Liver (tissue), 9 donors: Measurements from ENCODE around the gene SIX3. TPM values are rescaled to one million over a fixed set of nuclear protein-coding genes. Genes with fewer than 3 reads are reported as not detected.

ENCODE experiments used
- DNase-seq: peaks from one replicate; pipeline ENCODE4 v3.0.0-alpha.2; 2017; ENCODE audit warnings: low spot score
- H3K27ac ChIP-seq, 2 donors: one replicate each; pipeline ENCODE4 v1.7.0; 2013; ENCODE audit warnings: inconsistent platforms in 2 of 2, low read length in 2 of 2, control low read depth in 1 of 2, low read depth in 1 of 2, mild to moderate bottlenecking in 1 of 2
- H3K27me3 ChIP-seq, 4 donors: one replicate each; pipeline versions ENCODE4 v1.6.1 to v1.7.0; 2013; ENCODE audit warnings: low read length in 3 of 4, inconsistent platforms in 1 of 4, mild to moderate bottlenecking in 1 of 4, moderate library complexity in 1 of 4; ENCODE audit not compliant: control insufficient read depth in 4 of 4, insufficient read depth in 4 of 4
- H3K36me3 ChIP-seq, 4 donors: one replicate each; pipeline versions ENCODE4 v1.6.1 to v1.7.0; 2013; ENCODE audit warnings: low read length in 3 of 4, mild to moderate bottlenecking in 3 of 4, low read depth in 1 of 4, moderate library complexity in 1 of 4; ENCODE audit not compliant: control insufficient read depth in 4 of 4, insufficient read depth in 3 of 4
- H3K4me1 ChIP-seq, 4 donors: one replicate each; pipeline versions ENCODE4 v1.6.1 to v1.7.0; 2013; ENCODE audit warnings: low read length in 3 of 4, mild to moderate bottlenecking in 3 of 4, moderate library complexity in 1 of 4; ENCODE audit not compliant: control insufficient read depth in 4 of 4, insufficient read depth in 4 of 4
- H3K4me3 ChIP-seq, 3 donors: one replicate each; pipeline versions ENCODE4 v1.6.1 to v1.7.0; 2013; ENCODE audit warnings: low read length in 3 of 3, control low read depth in 1 of 3, low read depth in 1 of 3, mild to moderate bottlenecking in 1 of 3
- H3K9ac ChIP-seq, 2 donors: one replicate each; pipeline ENCODE4 v1.7.0; 2013; ENCODE audit warnings: low read length in 2 of 2, mild to moderate bottlenecking in 2 of 2, moderate library complexity in 2 of 2, control low read depth in 1 of 2, low read depth in 1 of 2
- H3K9me3 ChIP-seq, 4 donors: one replicate each; pipeline versions ENCODE4 v1.6.1 to v1.7.0; 2013; ENCODE audit warnings: low read length in 3 of 4; ENCODE audit not compliant: control insufficient read depth in 4 of 4
- EGR1 ChIP-seq, 2 donors: IDR thresholded peaks; 2 replicates each; pipeline ENCODE4 v1.6.1; 2016 to 2018; ENCODE audit warnings: antibody characterized with exemption in 2 of 2, low read depth in 2 of 2
- FOXA1 ChIP-seq: IDR thresholded peaks from 2 replicates; pipeline ENCODE4 v1.6.1; 2016; ENCODE audit warnings: antibody characterized with exemption
- FOXA2 ChIP-seq: IDR thresholded peaks from 2 replicates; pipeline ENCODE4 v1.6.1; 2016; ENCODE audit warnings: antibody characterized with exemption
- GABPA ChIP-seq, 2 donors: IDR thresholded peaks in 1 of 2; conservative IDR thresholded peaks in 1 of 2; 2 replicates each; pipeline ENCODE4 v1.6.1; 2016; ENCODE audit warnings: antibody characterized with exemption in 2 of 2, mild to moderate bottlenecking in 1 of 2, moderate library complexity in 1 of 2
- HNF4A ChIP-seq, 2 donors: conservative IDR thresholded peaks; 2 replicates each; pipeline ENCODE4 v1.6.1; 2016; ENCODE audit warnings: antibody characterized with exemption in 2 of 2, mild to moderate bottlenecking in 2 of 2
- HNF4G ChIP-seq: IDR thresholded peaks from 2 replicates; pipeline ENCODE4 v1.6.1; 2016; ENCODE audit warnings: antibody characterized with exemption
- JUND ChIP-seq, 2 donors: IDR thresholded peaks; 2 replicates each; pipeline ENCODE4 v1.6.1; 2016; ENCODE audit warnings: antibody characterized with exemption in 2 of 2
- NR2F2 ChIP-seq: IDR thresholded peaks from 2 replicates; pipeline ENCODE4 v1.6.1; 2016; ENCODE audit warnings: antibody characterized with exemption
- RAD21 ChIP-seq, 2 donors: IDR thresholded peaks; 2 replicates each; pipeline ENCODE4 v1.6.1; 2016; ENCODE audit warnings: antibody characterized with exemption in 2 of 2, mild to moderate bottlenecking in 2 of 2
- RXRA ChIP-seq, 2 donors: IDR thresholded peaks; 2 replicates each; pipeline ENCODE4 v1.6.1; 2017 to 2018; ENCODE audit warnings: antibody characterized with exemption in 2 of 2, mild to moderate bottlenecking in 1 of 2
- SP1 ChIP-seq: IDR thresholded peaks from 2 replicates; pipeline ENCODE4 v1.6.1; 2018; ENCODE audit warnings: antibody characterized with exemption, mild to moderate bottlenecking
- TAF1 ChIP-seq: conservative IDR thresholded peaks from 2 replicates; pipeline ENCODE4 v1.6.1; 2016; ENCODE audit warnings: antibody characterized with exemption, mild to moderate bottlenecking
- YY1 ChIP-seq: IDR thresholded peaks from 2 replicates; pipeline ENCODE4 v1.6.1; 2016; ENCODE audit warnings: antibody characterized with exemption, mild to moderate bottlenecking
- WGBS: extraction: QIAGEN DNeasy Blood & Tissue Kit; methylation state at CpG from one replicate; pipeline ENCODE4 v1.1.7; 2013; 5-methylcytosine and 5-hydroxymethylcytosine counted together
- polyA plus RNA-seq, 2 donors: library from polyadenylated mRNA; stranded (reverse) in 1 of 2; unstranded in 1 of 2; fragments of 200-250 nt in 1 of 2; fragments of >200 nt in 1 of 2; fragmentation: Nextera tagmentation in 1 of 2; extraction: Ambion mirVana in 1 of 2; gene quantifications; one replicate each; pipeline versions ENCODE4 v1.2.1 to v1.2.3, GENCODE V29; 2013 to 2015
- total RNA-seq, 2 donors: library from RNA; depleted of rRNA; stranded (reverse); fragments of >200 nt; gene quantifications; one replicate each; pipeline ENCODE4 v1.2.3, GENCODE V29; 2014
- TF ChIP-seq, protein P1 (sequence below): IDR thresholded peaks from 2 replicates; pipeline ENCODE4 v1.6.1; 2016; ENCODE audit warnings: antibody characterized with exemption
- TF ChIP-seq, protein P2 (sequence below): fragments of 150-350 bp; IDR thresholded peaks from 2 replicates; pipeline ENCODE4 v1.5.1; 2017; ENCODE audit warnings: improper control_type of control experiment, low read depth, low read length; ENCODE audit not compliant: missing input control
- TF ChIP-seq, protein P3 (sequence below): IDR thresholded peaks from 2 replicates; pipeline ENCODE4 v1.6.1; 2016; ENCODE audit warnings: antibody characterized with exemption, mild to moderate bottlenecking
- TF ChIP-seq, protein P4 (sequence below): IDR thresholded peaks from 2 replicates; pipeline ENCODE4 v1.6.1; 2016; ENCODE audit warnings: antibody characterized with exemption
- TF ChIP-seq, protein P5 (sequence below): IDR thresholded peaks from 2 replicates; pipeline ENCODE4 v1.6.1; 2016; ENCODE audit warnings: antibody characterized with exemption
- donor health status: healthy.
- donor health status: healthy.
- donor health status: healthy.
- donor health status: healthy.
- donor health status: healthy.

SIX3 gene
- total and polyA plus RNA-seq, 4 donors = not detected

DNA sequence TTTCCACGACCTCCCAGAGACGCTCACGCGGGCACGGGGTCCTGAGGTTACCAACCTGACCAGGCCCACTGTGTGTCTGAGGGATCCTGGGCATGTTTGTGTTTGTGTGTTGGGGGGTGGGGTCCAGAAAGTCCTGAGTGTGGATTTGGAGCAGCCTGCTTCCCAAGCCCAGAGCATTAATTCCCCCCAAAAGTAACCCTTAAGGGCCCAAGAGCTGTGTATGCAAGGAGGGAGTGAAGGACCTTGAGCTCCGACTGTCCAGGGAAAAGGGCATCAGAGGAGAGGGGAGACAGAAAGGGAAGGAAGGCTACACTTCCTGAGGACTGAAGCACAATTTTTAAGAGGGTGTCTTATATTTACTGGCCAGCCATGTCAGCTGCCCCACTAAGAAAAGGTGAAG is 5.2 kb upstream of the SIX3 start:
- no peaks in the 10 kb centered on the region for H3K9me3 ChIP-seq
- no peak overlapping the region for H3K27ac ChIP-seq
- no peak overlapping the region for H3K9ac ChIP-seq
- H3K4me1 ChIP-seq = peaks cover 14 to 51% (median 21%) of the 10 kb centered on the region in 4 donors
- H3K27me3 ChIP-seq = peaks cover 22 to 30% (median 25%) of the 10 kb centered on the region in 4 donors
- no peak overlapping the region for H3K4me3 ChIP-seq
- DNase-seq = no peak
- 9% methylated on average over 6 of the region's 6 CpGs for WGBS
- no peaks in the 10 kb centered on the region for H3K36me3 ChIP-seq
- TF ChIP-seq RXRA (IDR thresholded peaks at IDR 0.05) (no peak), TAF1 (no peak), GABPA (IDR thresholded peaks at IDR 0.05 in 1 of 2, conservative IDR thresholded peaks at IDR 0.05 in 1 of 2) (no peak), FOXA1 (no peak), EGR1 (IDR thresholded peaks at IDR 0.05; ENCODE audit: low read depth in 2 of 2) (no peak), SP1 (no peak), HNF4A (conservative IDR thresholded peaks at IDR 0.05) (no peak), RAD21 (IDR thresholded peaks at IDR 0.05) (no peak), JUND (IDR thresholded peaks at IDR 0.05) (no peak), HNF4G (no peak), NR2F2 (no peak), FOXA2 (no peak), YY1 (no peak)
- TF ChIP-seq, protein P1, sequence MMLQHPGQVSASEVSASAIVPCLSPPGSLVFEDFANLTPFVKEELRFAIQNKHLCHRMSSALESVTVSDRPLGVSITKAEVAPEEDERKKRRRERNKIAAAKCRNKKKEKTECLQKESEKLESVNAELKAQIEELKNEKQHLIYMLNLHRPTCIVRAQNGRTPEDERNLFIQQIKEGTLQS = no peak
- TF ChIP-seq, protein P2, sequence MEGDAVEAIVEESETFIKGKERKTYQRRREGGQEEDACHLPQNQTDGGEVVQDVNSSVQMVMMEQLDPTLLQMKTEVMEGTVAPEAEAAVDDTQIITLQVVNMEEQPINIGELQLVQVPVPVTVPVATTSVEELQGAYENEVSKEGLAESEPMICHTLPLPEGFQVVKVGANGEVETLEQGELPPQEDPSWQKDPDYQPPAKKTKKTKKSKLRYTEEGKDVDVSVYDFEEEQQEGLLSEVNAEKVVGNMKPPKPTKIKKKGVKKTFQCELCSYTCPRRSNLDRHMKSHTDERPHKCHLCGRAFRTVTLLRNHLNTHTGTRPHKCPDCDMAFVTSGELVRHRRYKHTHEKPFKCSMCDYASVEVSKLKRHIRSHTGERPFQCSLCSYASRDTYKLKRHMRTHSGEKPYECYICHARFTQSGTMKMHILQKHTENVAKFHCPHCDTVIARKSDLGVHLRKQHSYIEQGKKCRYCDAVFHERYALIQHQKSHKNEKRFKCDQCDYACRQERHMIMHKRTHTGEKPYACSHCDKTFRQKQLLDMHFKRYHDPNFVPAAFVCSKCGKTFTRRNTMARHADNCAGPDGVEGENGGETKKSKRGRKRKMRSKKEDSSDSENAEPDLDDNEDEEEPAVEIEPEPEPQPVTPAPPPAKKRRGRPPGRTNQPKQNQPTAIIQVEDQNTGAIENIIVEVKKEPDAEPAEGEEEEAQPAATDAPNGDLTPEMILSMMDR = no peak
- TF ChIP-seq, protein P3, sequence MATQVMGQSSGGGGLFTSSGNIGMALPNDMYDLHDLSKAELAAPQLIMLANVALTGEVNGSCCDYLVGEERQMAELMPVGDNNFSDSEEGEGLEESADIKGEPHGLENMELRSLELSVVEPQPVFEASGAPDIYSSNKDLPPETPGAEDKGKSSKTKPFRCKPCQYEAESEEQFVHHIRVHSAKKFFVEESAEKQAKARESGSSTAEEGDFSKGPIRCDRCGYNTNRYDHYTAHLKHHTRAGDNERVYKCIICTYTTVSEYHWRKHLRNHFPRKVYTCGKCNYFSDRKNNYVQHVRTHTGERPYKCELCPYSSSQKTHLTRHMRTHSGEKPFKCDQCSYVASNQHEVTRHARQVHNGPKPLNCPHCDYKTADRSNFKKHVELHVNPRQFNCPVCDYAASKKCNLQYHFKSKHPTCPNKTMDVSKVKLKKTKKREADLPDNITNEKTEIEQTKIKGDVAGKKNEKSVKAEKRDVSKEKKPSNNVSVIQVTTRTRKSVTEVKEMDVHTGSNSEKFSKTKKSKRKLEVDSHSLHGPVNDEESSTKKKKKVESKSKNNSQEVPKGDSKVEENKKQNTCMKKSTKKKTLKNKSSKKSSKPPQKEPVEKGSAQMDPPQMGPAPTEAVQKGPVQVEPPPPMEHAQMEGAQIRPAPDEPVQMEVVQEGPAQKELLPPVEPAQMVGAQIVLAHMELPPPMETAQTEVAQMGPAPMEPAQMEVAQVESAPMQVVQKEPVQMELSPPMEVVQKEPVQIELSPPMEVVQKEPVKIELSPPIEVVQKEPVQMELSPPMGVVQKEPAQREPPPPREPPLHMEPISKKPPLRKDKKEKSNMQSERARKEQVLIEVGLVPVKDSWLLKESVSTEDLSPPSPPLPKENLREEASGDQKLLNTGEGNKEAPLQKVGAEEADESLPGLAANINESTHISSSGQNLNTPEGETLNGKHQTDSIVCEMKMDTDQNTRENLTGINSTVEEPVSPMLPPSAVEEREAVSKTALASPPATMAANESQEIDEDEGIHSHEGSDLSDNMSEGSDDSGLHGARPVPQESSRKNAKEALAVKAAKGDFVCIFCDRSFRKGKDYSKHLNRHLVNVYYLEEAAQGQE = no peak
- TF ChIP-seq, protein P4, sequence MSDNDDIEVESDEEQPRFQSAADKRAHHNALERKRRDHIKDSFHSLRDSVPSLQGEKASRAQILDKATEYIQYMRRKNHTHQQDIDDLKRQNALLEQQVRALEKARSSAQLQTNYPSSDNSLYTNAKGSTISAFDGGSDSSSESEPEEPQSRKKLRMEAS = no peak
- TF ChIP-seq, protein P5, sequence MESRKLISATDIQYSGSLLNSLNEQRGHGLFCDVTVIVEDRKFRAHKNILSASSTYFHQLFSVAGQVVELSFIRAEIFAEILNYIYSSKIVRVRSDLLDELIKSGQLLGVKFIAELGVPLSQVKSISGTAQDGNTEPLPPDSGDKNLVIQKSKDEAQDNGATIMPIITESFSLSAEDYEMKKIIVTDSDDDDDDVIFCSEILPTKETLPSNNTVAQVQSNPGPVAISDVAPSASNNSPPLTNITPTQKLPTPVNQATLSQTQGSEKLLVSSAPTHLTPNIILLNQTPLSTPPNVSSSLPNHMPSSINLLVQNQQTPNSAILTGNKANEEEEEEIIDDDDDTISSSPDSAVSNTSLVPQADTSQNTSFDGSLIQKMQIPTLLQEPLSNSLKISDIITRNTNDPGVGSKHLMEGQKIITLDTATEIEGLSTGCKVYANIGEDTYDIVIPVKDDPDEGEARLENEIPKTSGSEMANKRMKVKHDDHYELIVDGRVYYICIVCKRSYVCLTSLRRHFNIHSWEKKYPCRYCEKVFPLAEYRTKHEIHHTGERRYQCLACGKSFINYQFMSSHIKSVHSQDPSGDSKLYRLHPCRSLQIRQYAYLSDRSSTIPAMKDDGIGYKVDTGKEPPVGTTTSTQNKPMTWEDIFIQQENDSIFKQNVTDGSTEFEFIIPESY = no peak
